ENCODE measurements around the gene DNAH8.

DNA sequence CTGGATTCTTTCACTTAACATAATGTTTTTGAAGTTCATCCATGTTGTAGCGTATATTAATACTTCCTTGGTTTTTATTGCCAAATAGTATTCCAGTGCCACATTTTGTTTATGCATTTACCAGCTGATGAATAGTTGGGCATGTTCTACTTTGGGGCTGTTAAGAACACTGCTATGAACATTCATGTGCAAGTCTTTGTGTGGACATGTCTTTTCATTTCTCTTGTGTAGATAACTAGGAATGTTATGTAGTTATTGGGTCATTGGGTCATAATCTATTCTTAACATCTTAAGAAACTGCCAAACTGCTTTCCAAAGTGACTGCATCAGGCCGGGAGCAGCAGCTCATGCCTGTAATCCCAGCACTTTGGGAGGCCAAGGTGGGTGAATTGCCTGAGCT lies 289.7 kb downstream of the DNAH8 start:
- no peak for TF ChIP-seq POLR2A (IDR thresholded peaks at IDR 0.05; ENCODE audit: low read length)
- no peak for TF ChIP-seq GATA1 (IDR thresholded peaks at IDR 0.05; ENCODE audit: low read depth, low read length)
